Measurements from ENCODE around the gene TIMM17A.

Gene TIMM17A

GRCh38 chr1:202009326-202010179 lies 54.2 kb downstream of the TIMM17A start:
- Mint-ChIP-seq H3K27me3 (no peaks in the 10 kb centered on the region), H3K9me3 (no peaks in the 10 kb centered on the region), H3K36me3 (peaks cover 9% of the 10 kb centered on the region), H3K4me3 (no peak overlapping the region), H3K27ac (no peak overlapping the region), H3K4me1 (no peaks in the 10 kb centered on the region)
- CTCF ChIA-PET = interaction anchor here (0.8 to 2.8 kb wide), 12 partner anchors 7 to 127 kb away, joined by 3 to 16 read pairs (median 3); no protein-coding TSS in a partner anchor
- DNase-seq = peak; percentile 71

GRCh38 chr1:202010180-202011015 lies 55.1 kb downstream of the TIMM17A start, which contains the start of gene ELF3:
Gene ELF3 (plus strand): TSS chr1:202010587. CDS start chr1:202011137, 550 bp downstream.
- CTCF ChIA-PET = interaction anchor here (0.6 to 6.5 kb wide), 4 partner anchors 10 to 651 kb away, joined by 3 to 38 read pairs (median 10); no protein-coding TSS in a partner anchor
- Mint-ChIP-seq H3K4me3 (no peak within 1 kb of the TSS), H3K9me3 (no peaks in the 10 kb centered on the region), H3K4me1 (no peaks in the 10 kb centered on the region), H3K36me3 (peaks cover 4% of the 10 kb centered on the region), H3K27me3 (no peaks in the 10 kb centered on the region), H3K27ac (no peak within 1 kb of the TSS)
- no peak for DNase-seq

GRCh38 chr1:202011994-202012393 lies 56.7 kb downstream of the TIMM17A start:
- no peaks in the 10 kb centered on the region for H3K36me3 Mint-ChIP-seq
- H3K9me3 Mint-ChIP-seq = no peaks in the 10 kb centered on the region
- no peak overlapping the region for H3K4me3 Mint-ChIP-seq
- peaks cover 2% of the 10 kb centered on the region for H3K27me3 Mint-ChIP-seq
- no peak overlapping the region for H3K27ac Mint-ChIP-seq
- CTCF ChIA-PET = interaction anchor here (0.6 to 6.5 kb wide), 3 partner anchors 11 to 108 kb away, joined by 4 to 38 read pairs (median 4); no protein-coding TSS in a partner anchor
- no peak for DNase-seq
- no peaks in the 10 kb centered on the region for H3K4me1 Mint-ChIP-seq

- no peak for DNase-seq
- Mint-ChIP-seq H3K4me1 (no peaks in the 10 kb centered on the region), H3K27ac (no peak overlapping the region), H3K4me3 (no peak overlapping the region), H3K9me3 (no peaks in the 10 kb centered on the region), H3K27me3 (peaks cover 4% of the 10 kb centered on the region), H3K36me3 (no peaks in the 10 kb centered on the region)
- CTCF ChIA-PET = interaction anchor here (0.6 to 6.5 kb wide), 4 partner anchors 12 to 434 kb away, joined by 3 to 38 read pairs (median 4); no protein-coding TSS in a partner anchor
Measured at GRCh38 chr1:202012544-202013478, 57.5 kb downstream of the TIMM17A start.

GRCh38 chr1:202013603-202014002 lies 58.3 kb downstream of the TIMM17A start:
- no peaks in the 10 kb centered on the region for H3K9me3 Mint-ChIP-seq
- no peak overlapping the region for H3K4me3 Mint-ChIP-seq
- peaks cover 5% of the 10 kb centered on the region for H3K27me3 Mint-ChIP-seq
- DNase-seq = no peak
- CTCF ChIA-PET = interaction anchor here (0.9 to 6.5 kb wide), 2 partner anchors 13 to 122 kb away, joined by 3 to 38 read pairs; no protein-coding TSS in a partner anchor
- no peak overlapping the region for H3K27ac Mint-ChIP-seq
- no peaks in the 10 kb centered on the region for H3K4me1 Mint-ChIP-seq
- no peaks in the 10 kb centered on the region for H3K36me3 Mint-ChIP-seq

GRCh38 chr1:202014060-202014459 lies 58.8 kb downstream of the TIMM17A start:
- Mint-ChIP-seq H3K27ac (no peak overlapping the region), H3K4me1 (peaks cover 4% of the 10 kb centered on the region), H3K27me3 (peaks cover 10% of the 10 kb centered on the region), H3K36me3 (no peaks in the 10 kb centered on the region), H3K9me3 (no peaks in the 10 kb centered on the region), H3K4me3 (no peak overlapping the region)
- CTCF ChIA-PET = interaction anchor here (0.9 to 6.5 kb wide), 2 partner anchors 13 to 122 kb away, joined by 3 to 38 read pairs; no protein-coding TSS in a partner anchor
- no peak for DNase-seq

GRCh38 chr1:202014915-202015661 lies 59.8 kb downstream of the TIMM17A start:
- Mint-ChIP-seq H3K4me3 (no peak overlapping the region), H3K4me1 (peaks cover 4% of the 10 kb centered on the region), H3K9me3 (no peaks in the 10 kb centered on the region), H3K36me3 (no peaks in the 10 kb centered on the region), H3K27me3 (peaks cover 11% of the 10 kb centered on the region), H3K27ac (no peak overlapping the region)
- CTCF ChIA-PET = interaction anchor here (1.1 to 6.5 kb wide), 2 partner anchors 9 to 14 kb away, joined by 3 to 38 read pairs; no protein-coding TSS in a partner anchor
- no peak for DNase-seq

GRCh38 chr1:202015662-202015937 lies 60.3 kb downstream of the TIMM17A start:
- H3K4me1 Mint-ChIP-seq = peaks cover 4% of the 10 kb centered on the region
- no peak overlapping the region for H3K27ac Mint-ChIP-seq

GRCh38 chr1:202016022-202016810 lies 60.9 kb downstream of the TIMM17A start:
- DNase-seq = no peak
- peaks cover 4% of the 10 kb centered on the region for H3K4me1 Mint-ChIP-seq
- no peaks in the 10 kb centered on the region for H3K9me3 Mint-ChIP-seq
- H3K36me3 Mint-ChIP-seq = no peaks in the 10 kb centered on the region
- no peak overlapping the region for H3K27ac Mint-ChIP-seq
- CTCF ChIA-PET = interaction anchor here (0.8 to 6.5 kb wide), 4 partner anchors 7 to 16 kb away, joined by 3 to 38 read pairs (median 3); no protein-coding TSS in a partner anchor
- H3K27me3 Mint-ChIP-seq = peaks cover 11% of the 10 kb centered on the region
- H3K4me3 Mint-ChIP-seq = no peak overlapping the region

More at GRCh38 chr1:202015662-202015937, 60.3 kb downstream of the TIMM17A start:
- H3K36me3 Mint-ChIP-seq = no peaks in the 10 kb centered on the region
- CTCF ChIA-PET = interaction anchor here (1.0 to 6.5 kb wide), 3 partner anchors 8 to 15 kb away, joined by 3 to 38 read pairs (median 3); no protein-coding TSS in a partner anchor
- DNase-seq = no peak
- peaks cover 11% of the 10 kb centered on the region for H3K27me3 Mint-ChIP-seq
- H3K9me3 Mint-ChIP-seq = no peaks in the 10 kb centered on the region
- no peak overlapping the region for H3K4me3 Mint-ChIP-seq

GRCh38 chr1:202016811-202017748 lies 61.8 kb downstream of the TIMM17A start:
- Mint-ChIP-seq H3K36me3 (no peaks in the 10 kb centered on the region), H3K27me3 (peaks cover 11% of the 10 kb centered on the region), H3K9me3 (no peaks in the 10 kb centered on the region), H3K27ac (no peak overlapping the region), H3K4me1 (peaks cover 4% of the 10 kb centered on the region), H3K4me3 (no peak overlapping the region)
- DNase-seq = no peak
- CTCF ChIA-PET = interaction anchor here (0.8 kb wide), 2 partner anchors 8 to 17 kb away, joined by 3 read pairs; no protein-coding TSS in a partner anchor

GRCh38 chr1:202017749-202018467 lies 62.6 kb downstream of the TIMM17A start:
- H3K27ac Mint-ChIP-seq = no peak overlapping the region
- no peaks in the 10 kb centered on the region for H3K36me3 Mint-ChIP-seq
- CTCF ChIA-PET = interaction anchor here (0.8 kb wide), 1 partner anchor 18 kb away, joined by 3 read pairs; no protein-coding TSS in a partner anchor
- no peak for DNase-seq
- peaks cover 13% of the 10 kb centered on the region for H3K27me3 Mint-ChIP-seq
- H3K4me1 Mint-ChIP-seq = peaks cover 4% of the 10 kb centered on the region
- no peaks in the 10 kb centered on the region for H3K9me3 Mint-ChIP-seq
- no peak overlapping the region for H3K4me3 Mint-ChIP-seq
